Uterus (tissue), 4 donors: ENCODE results near the gene TASOR2. TPM values are rescaled to one million over a fixed set of nuclear protein-coding genes. Genes with fewer than 3 reads are reported as not detected.

Source experiments
- DNase-seq, 2 donors: peaks; one replicate each; pipeline ENCODE4 v3.0.0-alpha.2; 2019 to 2020
- H3K27ac ChIP-seq, 2 donors: fragments of 200-600 bp; sonication (generic); 1 replicate in 1 of 2; 2 replicates in 1 of 2; pipeline ENCODE4 v1.5.1; 2016 to 2018
- H3K27me3 ChIP-seq, 2 donors: fragments of 200-600 bp; sonication (generic); one replicate each; pipeline ENCODE4 v1.5.1; 2018 to 2019; ENCODE audit warnings: control low read depth in 1 of 2
- H3K36me3 ChIP-seq, 2 donors: fragments of 200-600 bp; sonication (generic); one replicate each; pipeline ENCODE4 v1.5.1; 2019; ENCODE audit warnings: control low read depth in 1 of 2
- H3K4me1 ChIP-seq, 2 donors: fragments of 200-600 bp; sonication (generic); one replicate each; pipeline ENCODE4 v1.5.1; 2018 to 2019; ENCODE audit warnings: control low read depth in 1 of 2
- H3K4me3 ChIP-seq, 2 donors: fragments of 200-600 bp; sonication (generic); 1 replicate in 1 of 2; 2 replicates in 1 of 2; pipeline ENCODE4 v1.5.1; 2018 to 2019; ENCODE audit warnings: mild to moderate bottlenecking in 1 of 2
- H3K9me3 ChIP-seq, 2 donors: fragments of 200-600 bp; sonication (generic); one replicate each; pipeline ENCODE4 v1.5.1; 2019; ENCODE audit warnings: control low read depth in 1 of 2
- POLR2A ChIP-seq, 2 donors: fragments of 450-650 bp; IDR thresholded peaks; one replicate each; pipeline ENCODE4 v1.6.1; 2016; ENCODE audit warnings: antibody characterized with exemption in 2 of 2, mild to moderate bottlenecking in 1 of 2, moderate library complexity in 1 of 2
- intact Hi-C: fragments of 100-400 bp; cut with DNase I; formaldehyde crosslinking; loops from one replicate; pipeline ENCODE4 v1.15.1; 2023; ENCODE audit warnings: low total_unique reads
- total RNA-seq, 4 donors: library from RNA; depleted of rRNA in 3 of 4; stranded (reverse); fragments of >200 nt in 3 of 4; gene quantifications; one replicate each; pipeline versions ENCODE4 v1.1.0 to v1.2.4, GENCODE V29; 2014 to 2023
- TF ChIP-seq, protein P1 (sequence below), 4 experiments: fragments of 200-600 bp in 2 of 4; fragments of 450-650 bp in 2 of 4; sonication (generic) in 2 of 4; IDR thresholded peaks; one replicate each; pipeline ENCODE4 v1.5.1; 2016 to 2019; ENCODE audit warnings: antibody characterized with exemption in 4 of 4, mild to moderate bottlenecking in 2 of 4, moderate library complexity in 1 of 4
- donor health status: DM: yes; HTN: yes; CAD: no.

Gene TASOR2
- total RNA-seq, 4 donors from 2014 or later = 32.6 to 128 (median 75.1) TPM

- no peak overlapping the region for H3K4me3 ChIP-seq
- no peak for TF ChIP-seq POLR2A (IDR thresholded peaks at IDR 0.05)
- TF ChIP-seq, protein P1, sequence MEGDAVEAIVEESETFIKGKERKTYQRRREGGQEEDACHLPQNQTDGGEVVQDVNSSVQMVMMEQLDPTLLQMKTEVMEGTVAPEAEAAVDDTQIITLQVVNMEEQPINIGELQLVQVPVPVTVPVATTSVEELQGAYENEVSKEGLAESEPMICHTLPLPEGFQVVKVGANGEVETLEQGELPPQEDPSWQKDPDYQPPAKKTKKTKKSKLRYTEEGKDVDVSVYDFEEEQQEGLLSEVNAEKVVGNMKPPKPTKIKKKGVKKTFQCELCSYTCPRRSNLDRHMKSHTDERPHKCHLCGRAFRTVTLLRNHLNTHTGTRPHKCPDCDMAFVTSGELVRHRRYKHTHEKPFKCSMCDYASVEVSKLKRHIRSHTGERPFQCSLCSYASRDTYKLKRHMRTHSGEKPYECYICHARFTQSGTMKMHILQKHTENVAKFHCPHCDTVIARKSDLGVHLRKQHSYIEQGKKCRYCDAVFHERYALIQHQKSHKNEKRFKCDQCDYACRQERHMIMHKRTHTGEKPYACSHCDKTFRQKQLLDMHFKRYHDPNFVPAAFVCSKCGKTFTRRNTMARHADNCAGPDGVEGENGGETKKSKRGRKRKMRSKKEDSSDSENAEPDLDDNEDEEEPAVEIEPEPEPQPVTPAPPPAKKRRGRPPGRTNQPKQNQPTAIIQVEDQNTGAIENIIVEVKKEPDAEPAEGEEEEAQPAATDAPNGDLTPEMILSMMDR (IDR thresholded peaks at IDR 0.05) = no peak
- DNase-seq = no peak
- intact Hi-C loops = no loop called here
- no peaks in the 10 kb centered on the region for H3K27me3 ChIP-seq
- H3K36me3 ChIP-seq = no peaks in the 10 kb centered on the region
- H3K27ac ChIP-seq = no peak overlapping the region
- no peaks in the 10 kb centered on the region for H3K9me3 ChIP-seq
- peaks cover 0 to 8% of the 10 kb centered on the region in 2 donors for H3K4me1 ChIP-seq
These were observed 7.1 kb downstream of the TASOR2 start for GRCh38 chr10:5691786-5692185.

DNA sequence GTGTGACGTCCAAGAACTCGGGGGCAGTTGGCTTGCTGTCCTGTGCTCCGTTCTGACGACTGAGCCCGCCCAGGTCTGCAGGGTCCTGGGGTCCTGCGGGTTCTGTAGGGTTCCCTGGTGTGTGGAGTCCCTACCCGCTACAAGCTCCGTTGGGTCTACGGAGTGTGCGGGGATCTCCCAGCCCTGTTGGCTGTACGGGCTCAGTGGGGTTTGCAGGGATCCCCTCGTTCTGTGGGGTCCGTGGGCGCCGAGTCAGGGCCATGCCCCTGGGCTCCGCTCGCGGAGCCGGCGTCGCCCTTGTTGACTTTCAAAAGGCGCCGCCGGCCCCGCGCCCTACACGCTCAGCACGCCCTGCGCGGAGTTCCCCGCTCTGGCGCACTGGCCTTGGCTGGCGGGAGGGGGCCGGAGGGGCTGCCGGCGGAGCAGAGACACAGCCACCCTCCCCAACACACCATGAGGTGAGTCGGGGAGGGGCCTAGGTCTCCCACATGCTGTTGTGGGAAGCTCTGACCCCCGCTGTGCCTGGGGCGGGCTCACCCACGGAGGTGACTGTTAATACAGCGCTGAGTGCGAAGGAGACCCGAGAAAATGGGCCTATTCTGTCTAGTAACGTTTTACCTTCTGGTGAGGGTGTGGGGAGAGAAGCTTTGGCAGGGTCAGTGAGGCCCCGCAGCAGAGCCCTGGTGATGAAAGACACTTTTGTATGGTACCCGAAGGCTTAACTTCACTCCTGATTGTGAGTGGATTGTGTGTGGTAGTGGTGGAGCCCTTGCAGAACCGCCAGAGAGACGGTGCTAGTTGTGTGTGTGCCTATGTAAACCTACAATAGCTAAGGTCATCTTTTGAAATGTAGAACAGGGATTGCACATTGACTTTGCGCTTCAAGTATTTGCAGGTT lies 8.1 kb downstream of the TASOR2 start:
- Histone ChIP-seq H3K36me3 (no peaks in the 10 kb centered on the region), H3K9me3 (no peaks in the 10 kb centered on the region), H3K4me3 (peak overlapping the region; percentile 29 to 35), H3K27ac (peak overlapping the region in 1 of 2 donors; percentile 13), H3K4me1 (peaks cover 0 to 8% of the 10 kb centered on the region in 2 donors), H3K27me3 (no peaks in the 10 kb centered on the region)
- no peak for TF ChIP-seq POLR2A (IDR thresholded peaks at IDR 0.05)
- TF ChIP-seq, protein P1 (IDR thresholded peaks at IDR 0.05) = no peak
- DNase-seq = peak; percentile 21 to 27
- intact Hi-C loops = no loop called here

- Histone ChIP-seq H3K27me3 (no peaks in the 10 kb centered on the region), H3K4me1 (peaks cover 0 to 8% of the 10 kb centered on the region in 2 donors), H3K27ac (no peak overlapping the region), H3K9me3 (no peaks in the 10 kb centered on the region), H3K4me3 (no peak overlapping the region), H3K36me3 (no peaks in the 10 kb centered on the region)
- TF ChIP-seq, protein P1 (IDR thresholded peaks at IDR 0.05) = no peak
- no peak for TF ChIP-seq POLR2A (IDR thresholded peaks at IDR 0.05)
- intact Hi-C loops = no loop called here
- DNase-seq = no peak
These were observed 9.9 kb downstream of the TASOR2 start for GRCh38 chr10:5694573-5694972.

DNA sequence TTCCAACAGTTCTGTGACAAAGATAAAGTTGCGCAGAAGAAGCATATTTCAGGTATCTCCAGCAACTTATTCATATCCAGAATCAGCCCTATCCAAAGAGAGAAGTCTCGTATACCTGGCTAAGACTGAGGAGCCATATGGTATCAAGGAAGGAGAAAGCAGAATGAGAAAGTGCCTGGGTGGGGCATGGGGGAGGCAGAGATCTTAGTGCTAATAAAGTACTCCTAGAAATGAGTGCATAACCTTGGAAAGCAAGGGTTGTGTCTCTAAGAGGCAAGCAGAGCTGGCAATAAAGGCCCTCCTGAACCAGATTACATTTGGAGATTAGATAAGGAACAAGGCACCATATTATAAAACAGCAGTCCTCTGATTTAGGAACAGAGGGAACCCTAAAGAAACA lies 12.7 kb downstream of the TASOR2 start:
- Histone ChIP-seq H3K9me3 (no peaks in the 10 kb centered on the region), H3K4me1 (peaks cover 0 to 8% of the 10 kb centered on the region in 2 donors), H3K27ac (no peak overlapping the region), H3K4me3 (no peak overlapping the region), H3K27me3 (no peaks in the 10 kb centered on the region), H3K36me3 (no peaks in the 10 kb centered on the region)
- DNase-seq = no peak
- intact Hi-C loops = no loop called here
- TF ChIP-seq, protein P1 (IDR thresholded peaks at IDR 0.05) = no peak
- TF ChIP-seq POLR2A (IDR thresholded peaks at IDR 0.05) = no peak

- Histone ChIP-seq H3K27me3 (no peaks in the 10 kb centered on the region), H3K27ac (no peak overlapping the region), H3K4me1 (peaks cover 0 to 8% of the 10 kb centered on the region in 2 donors), H3K36me3 (no peaks in the 10 kb centered on the region), H3K9me3 (no peaks in the 10 kb centered on the region), H3K4me3 (no peak overlapping the region)
- no peak for DNase-seq
- intact Hi-C loops = no loop called here
- TF ChIP-seq, protein P1 (IDR thresholded peaks at IDR 0.05) = no peak
- no peak for TF ChIP-seq POLR2A (IDR thresholded peaks at IDR 0.05)
These were observed 13.4 kb downstream of the TASOR2 start for GRCh38 chr10:5698062-5698461.
